CD4-positive, alpha-beta T cell treated with Interleukin-17A for 4 hours (primary cell): ENCODE data around the gene LDLRAD2.
"Not testable (repeated sequence)": the region's sequence is repeated elsewhere in the genome, so short reads cannot be mapped to it uniquely, and the experiment has no call there.

ENCODE experiments used
- DNase-seq: peaks from one replicate; pipeline ENCODE4 v3.0.0-alpha.2; 2020; ENCODE audit warnings: mixed read lengths

LDLRAD2 gene

GRCh38 chr1:21824926-21825325, 12.9 kb downstream of the LDLRAD2 start:
- DNase-seq, result no peak

DNA sequence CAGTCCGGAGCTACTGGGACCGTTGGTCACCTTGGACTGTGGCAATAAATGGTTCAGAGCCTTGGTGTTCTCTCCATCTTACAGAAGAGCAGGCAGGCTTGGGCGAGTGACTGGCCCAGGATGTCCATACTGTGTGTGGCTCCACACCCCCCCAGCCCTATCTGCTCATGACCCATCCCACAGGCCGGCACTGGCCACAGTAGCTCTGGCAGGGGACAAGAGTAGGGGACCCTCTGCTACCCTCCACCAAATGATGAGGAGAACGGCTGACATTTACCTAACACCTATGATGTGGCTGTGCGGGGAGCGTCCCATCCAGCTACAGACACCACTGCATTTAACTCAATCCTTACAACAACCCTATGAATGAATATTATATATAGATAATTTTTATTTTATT, 13.3 kb downstream of the LDLRAD2 start:
- DNase-seq, result no peak

- not testable (repeated sequence) for DNase-seq
Observed at GRCh38 chr1:21826694-21827093, 14.6 kb downstream of the LDLRAD2 start.

GRCh38 chr1:21827141-21827679, 15.1 kb downstream of the LDLRAD2 start:
- DNase-seq, result no peak

GRCh38 chr1:21828075-21828474, 16.0 kb downstream of the LDLRAD2 start:
- no peak for DNase-seq

GRCh38 chr1:21828506-21829210, 16.6 kb downstream of the LDLRAD2 start:
- DNase-seq, result no peak

DNA sequence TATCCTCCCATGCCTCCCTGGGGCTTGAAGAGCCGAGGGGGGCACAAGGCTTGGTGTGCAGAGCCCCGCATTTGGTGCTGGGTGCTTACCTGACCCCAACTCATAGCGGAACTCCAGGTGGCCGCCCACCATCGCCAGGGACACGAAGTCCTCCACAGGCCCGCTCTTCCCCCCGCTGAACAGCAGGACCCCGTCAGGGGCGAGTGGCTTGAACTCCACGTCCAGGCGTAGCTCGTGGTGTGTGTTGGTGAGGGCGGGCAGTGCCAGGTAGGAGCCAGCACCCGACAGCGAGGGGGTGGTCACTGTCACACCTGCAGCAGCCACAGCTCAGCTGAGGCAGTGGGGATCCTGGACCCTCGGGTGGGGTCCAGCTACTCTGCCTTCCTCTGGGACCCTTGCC, 17.2 kb downstream of the LDLRAD2 start:
- no peak for DNase-seq

- DNase-seq, result no peak
Observed at GRCh38 chr1:21830792-21831453, 18.9 kb downstream of the LDLRAD2 start.

DNA sequence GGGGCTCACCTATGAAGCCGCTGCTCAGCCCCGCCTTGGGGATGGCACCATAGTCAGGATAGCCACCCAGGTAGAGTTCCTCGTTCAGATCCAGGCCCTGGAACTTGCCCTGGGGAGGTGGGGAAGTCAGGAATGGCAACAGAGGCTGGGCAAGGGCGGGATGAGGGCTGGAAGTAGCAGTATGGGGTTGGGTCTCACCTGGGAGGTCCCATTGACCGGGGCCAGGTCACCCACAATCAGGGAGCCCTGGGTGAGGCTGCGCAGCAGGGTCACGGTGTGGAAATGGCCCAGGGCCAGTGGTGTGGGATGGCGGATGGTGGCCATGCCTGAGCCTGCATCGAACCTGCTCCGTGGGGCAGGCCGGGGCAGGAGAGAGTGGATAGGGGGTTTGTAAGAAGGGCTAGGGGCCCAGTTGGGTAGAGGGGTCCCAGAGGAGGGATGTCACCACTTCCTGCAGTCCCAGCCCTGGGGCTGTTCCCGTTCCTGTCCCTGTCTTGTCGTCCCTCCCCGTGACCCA, 19.4 kb downstream of the LDLRAD2 start:
- DNase-seq, result no peak

- no peak for DNase-seq
Observed at GRCh38 chr1:21833392-21833976, 21.4 kb downstream of the LDLRAD2 start.

DNA sequence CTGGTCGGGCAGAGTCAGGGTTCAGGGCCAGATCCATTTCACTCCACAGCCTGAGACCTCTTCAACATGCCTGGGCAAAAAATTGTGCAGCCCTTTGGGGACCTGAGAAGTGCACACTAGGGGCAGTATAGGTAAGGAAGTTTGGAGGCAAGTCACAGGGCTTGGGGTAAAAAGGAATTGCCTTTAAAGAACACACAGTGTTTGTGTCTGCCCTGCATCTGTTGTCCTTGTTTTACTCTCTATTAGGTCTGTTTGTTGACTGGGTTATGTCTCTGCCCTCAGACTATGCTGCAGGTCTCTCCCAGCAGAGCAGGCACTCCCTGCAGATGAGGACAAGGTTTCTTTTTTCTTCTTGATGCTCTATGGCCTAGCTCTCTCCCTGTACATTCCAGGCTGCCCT, 22.0 kb downstream of the LDLRAD2 start:
- DNase-seq, result no peak

- DNase-seq, result no peak
Observed at GRCh38 chr1:21834666-21835065, 22.6 kb downstream of the LDLRAD2 start.

DNA sequence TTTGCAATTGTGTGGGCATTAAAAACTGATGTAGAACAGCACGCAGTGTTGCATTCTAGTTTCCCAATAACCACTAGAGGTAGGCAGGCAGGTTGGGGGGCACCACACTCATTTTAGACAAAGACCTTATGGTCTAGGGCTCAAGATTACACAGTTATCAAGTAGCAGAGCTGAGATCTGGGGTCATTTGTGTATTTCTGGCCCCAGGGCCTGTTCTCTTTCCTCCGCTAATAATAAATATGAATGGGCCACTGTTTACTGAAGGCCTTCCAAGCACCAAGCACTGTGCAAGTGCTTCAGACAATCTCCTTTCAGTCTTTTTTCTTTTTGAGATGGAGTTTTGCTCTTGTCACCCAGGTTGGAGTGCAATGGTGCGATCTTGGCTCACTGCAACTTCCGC, 23.9 kb downstream of the LDLRAD2 start:
- no peak for DNase-seq

GRCh38 chr1:21836729-21837128, 24.7 kb downstream of the LDLRAD2 start:
- no peak for DNase-seq

GRCh38 chr1:21837476-21837875, 25.4 kb downstream of the LDLRAD2 start:
- DNase-seq, result no peak

GRCh38 chr1:21838359-21839157, 26.5 kb downstream of the LDLRAD2 start:
- DNase-seq, result no peak

DNA sequence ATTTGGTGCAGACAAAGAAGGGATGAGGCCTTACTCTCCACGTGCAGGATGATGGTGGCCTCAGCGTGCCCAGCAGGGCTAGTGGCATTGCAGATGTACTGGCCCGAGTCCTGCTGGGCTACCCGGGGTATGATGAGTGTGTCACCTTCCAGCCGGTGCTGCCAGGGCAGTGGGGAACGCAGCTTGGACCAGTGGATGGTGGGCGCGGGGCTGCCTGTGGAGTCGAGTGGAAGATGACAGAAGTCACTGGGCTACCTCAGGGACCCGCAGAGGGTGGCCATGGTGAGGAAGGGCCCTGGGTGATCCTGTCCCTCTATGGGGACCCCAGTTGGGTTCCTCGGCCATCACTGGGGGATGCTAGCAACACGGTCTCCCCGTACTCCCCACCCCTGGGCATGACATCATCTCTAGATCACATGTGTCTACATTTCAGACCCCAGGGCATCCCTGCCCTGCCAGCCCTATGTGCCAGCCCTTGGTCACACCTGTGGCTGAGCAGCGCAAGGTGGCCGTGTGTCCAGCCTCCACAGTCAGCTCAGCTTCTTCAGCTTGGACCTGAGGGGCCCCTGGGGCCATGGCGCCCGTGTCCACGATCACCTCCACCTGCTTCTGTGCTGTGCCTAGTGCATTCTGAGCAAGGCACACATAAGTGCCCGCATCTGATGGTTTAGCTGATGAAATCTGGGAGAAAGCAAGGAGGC, 27.4 kb downstream of the LDLRAD2 start:
- DNase-seq, result no peak

- no peak for DNase-seq
Observed at GRCh38 chr1:21840981-21841380, 28.9 kb downstream of the LDLRAD2 start.

GRCh38 chr1:21841852-21842466, 29.9 kb downstream of the LDLRAD2 start:
- no peak for DNase-seq

DNA sequence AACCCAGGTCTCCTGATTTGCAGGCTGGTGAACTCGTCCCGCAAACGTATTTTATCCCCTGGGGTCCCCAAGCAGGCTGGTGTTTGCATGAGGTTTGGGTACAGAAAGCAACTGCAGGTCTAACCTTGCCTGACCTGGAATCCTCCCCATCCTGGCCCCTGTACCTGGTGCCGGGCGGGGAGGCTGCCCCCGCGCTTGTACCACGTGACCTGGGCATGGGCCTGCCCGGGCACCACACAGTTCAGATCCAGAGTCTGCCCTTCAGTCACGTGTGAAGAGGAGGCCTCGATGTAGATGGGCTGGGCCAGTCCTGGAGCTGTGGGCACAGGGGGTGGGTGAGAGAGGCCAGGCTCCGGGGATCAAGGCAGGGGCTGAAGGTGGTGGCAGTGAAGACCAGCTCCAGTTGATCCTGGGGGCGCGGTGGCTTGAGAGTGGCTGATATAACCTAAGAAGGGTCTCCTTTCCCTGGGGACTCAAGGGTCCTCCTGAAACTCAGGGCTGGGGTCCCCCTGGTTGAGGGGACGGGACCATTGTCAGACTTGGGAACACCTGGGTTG, 30.6 kb downstream of the LDLRAD2 start:
- no peak for DNase-seq

DNA sequence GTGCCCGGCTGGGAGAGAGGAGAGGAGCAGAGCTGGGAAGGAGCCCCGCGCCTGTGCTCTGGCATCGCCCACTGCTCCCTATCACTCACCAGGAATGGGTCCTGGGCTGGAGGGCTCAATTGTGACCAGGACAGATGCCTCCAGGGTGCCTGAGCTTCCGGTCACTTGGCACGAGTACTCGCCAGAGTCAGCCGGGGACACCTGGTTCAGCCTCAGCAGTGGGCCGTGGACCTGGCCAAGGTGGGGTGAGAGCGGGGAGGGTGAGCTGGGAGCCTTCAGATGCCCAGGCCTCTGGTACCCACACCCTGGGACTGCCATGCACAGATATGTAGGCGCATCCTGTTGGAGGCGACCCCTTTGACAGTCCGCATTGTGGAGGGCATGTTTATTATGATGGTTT, 31.1 kb downstream of the LDLRAD2 start:
- no peak for DNase-seq

- no peak for DNase-seq
Observed at GRCh38 chr1:21843996-21844395, 31.9 kb downstream of the LDLRAD2 start.
